ENCODE results near the gene ANKS6.

Gene ANKS6

GRCh38 chr9:98823666-98824334 is 27.4 kb upstream of the ANKS6 start:
- H3K27ac ChIP-seq (ENCODE audit: low read depth, low read length): no peak overlapping the region
- no peaks in the 10 kb centered on the region for H3K27me3 ChIP-seq (ENCODE audit: control insufficient read depth, low read length)
- no peaks in the 10 kb centered on the region for H3K36me3 ChIP-seq (ENCODE audit: control insufficient read depth, low read length)

GRCh38 chr9:98822661-98823060 is 26.3 kb upstream of the ANKS6 start:
- H3K36me3 ChIP-seq (ENCODE audit: control insufficient read depth, low read length): no peaks in the 10 kb centered on the region
- H3K4me2 ChIP-seq (ENCODE audit: low read length): no peak overlapping the region
- H4K20me1 ChIP-seq (ENCODE audit: control insufficient read depth, insufficient read depth, low read depth, low read length): no peaks in the 10 kb centered on the region
- no peaks in the 10 kb centered on the region for H3K4me1 ChIP-seq (ENCODE audit: control insufficient read depth, low read length)
- H3K27ac ChIP-seq (ENCODE audit: low read depth, low read length): no peak overlapping the region
- no peaks in the 10 kb centered on the region for H3K27me3 ChIP-seq (ENCODE audit: control insufficient read depth, low read length)
- no peaks in the 10 kb centered on the region for H3K9me2 ChIP-seq (replicated peaks; ENCODE audit: control insufficient read depth, low read length)
- TF ChIP-seq, protein P1, sequence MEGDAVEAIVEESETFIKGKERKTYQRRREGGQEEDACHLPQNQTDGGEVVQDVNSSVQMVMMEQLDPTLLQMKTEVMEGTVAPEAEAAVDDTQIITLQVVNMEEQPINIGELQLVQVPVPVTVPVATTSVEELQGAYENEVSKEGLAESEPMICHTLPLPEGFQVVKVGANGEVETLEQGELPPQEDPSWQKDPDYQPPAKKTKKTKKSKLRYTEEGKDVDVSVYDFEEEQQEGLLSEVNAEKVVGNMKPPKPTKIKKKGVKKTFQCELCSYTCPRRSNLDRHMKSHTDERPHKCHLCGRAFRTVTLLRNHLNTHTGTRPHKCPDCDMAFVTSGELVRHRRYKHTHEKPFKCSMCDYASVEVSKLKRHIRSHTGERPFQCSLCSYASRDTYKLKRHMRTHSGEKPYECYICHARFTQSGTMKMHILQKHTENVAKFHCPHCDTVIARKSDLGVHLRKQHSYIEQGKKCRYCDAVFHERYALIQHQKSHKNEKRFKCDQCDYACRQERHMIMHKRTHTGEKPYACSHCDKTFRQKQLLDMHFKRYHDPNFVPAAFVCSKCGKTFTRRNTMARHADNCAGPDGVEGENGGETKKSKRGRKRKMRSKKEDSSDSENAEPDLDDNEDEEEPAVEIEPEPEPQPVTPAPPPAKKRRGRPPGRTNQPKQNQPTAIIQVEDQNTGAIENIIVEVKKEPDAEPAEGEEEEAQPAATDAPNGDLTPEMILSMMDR (IDR thresholded peaks at IDR 0.05; ENCODE audit: low read depth, low read length, poor library complexity, severe bottlenecking): no peak
- TF ChIP-seq EZH2phosphoT487 (IDR thresholded peaks at IDR 0.05; ENCODE audit: borderline replicate concordance, low read length): no peak
- no peak overlapping the region for H3K4me3 ChIP-seq (ENCODE audit: low read length)
- H3K9me3 ChIP-seq (ENCODE audit: control insufficient read depth, insufficient read depth, low read length): no peaks in the 10 kb centered on the region
- H3K79me2 ChIP-seq (ENCODE audit: control insufficient read depth, low read length): no peaks in the 10 kb centered on the region
- no peaks in the 10 kb centered on the region for H3F3A ChIP-seq (ENCODE audit: control insufficient read depth, insufficient read depth)

More at GRCh38 chr9:98823666-98824334, 27.4 kb upstream of the ANKS6 start:
- Histone ChIP-seq H3K4me3 (ENCODE audit: low read length) (no peak overlapping the region), H3K9me3 (ENCODE audit: control insufficient read depth, insufficient read depth, low read length) (no peaks in the 10 kb centered on the region), H4K20me1 (ENCODE audit: control insufficient read depth, insufficient read depth, low read depth, low read length) (no peaks in the 10 kb centered on the region), H3K79me2 (ENCODE audit: control insufficient read depth, low read length) (no peaks in the 10 kb centered on the region), H3K4me2 (ENCODE audit: low read length) (no peak overlapping the region), H3K9me2 (replicated peaks; ENCODE audit: control insufficient read depth, low read length) (no peaks in the 10 kb centered on the region), H3F3A (ENCODE audit: control insufficient read depth, insufficient read depth) (no peaks in the 10 kb centered on the region), H3K4me1 (ENCODE audit: control insufficient read depth, low read length) (no peaks in the 10 kb centered on the region)
- TF ChIP-seq EZH2phosphoT487 (IDR thresholded peaks at IDR 0.05; ENCODE audit: borderline replicate concordance, low read length): no peak
- TF ChIP-seq, protein P1 (IDR thresholded peaks at IDR 0.05; ENCODE audit: low read depth, low read length, poor library complexity, severe bottlenecking): no peak

- no peaks in the 10 kb centered on the region for H3K9me2 ChIP-seq (replicated peaks; ENCODE audit: control insufficient read depth, low read length)
- H3K9me3 ChIP-seq (ENCODE audit: control insufficient read depth, insufficient read depth, low read length): no peaks in the 10 kb centered on the region
- H3K4me3 ChIP-seq (ENCODE audit: low read length): no peak overlapping the region
These were observed 25.5 kb upstream of the ANKS6 start for GRCh38 chr9:98821831-98822230.

More at GRCh38 chr9:98821831-98822230, 25.5 kb upstream of the ANKS6 start:
- TF ChIP-seq, protein P1 (IDR thresholded peaks at IDR 0.05; ENCODE audit: low read depth, low read length, poor library complexity, severe bottlenecking): no peak
- no peak for TF ChIP-seq EZH2phosphoT487 (IDR thresholded peaks at IDR 0.05; ENCODE audit: borderline replicate concordance, low read length)
- H3K27ac ChIP-seq (ENCODE audit: low read depth, low read length): no peak overlapping the region
- H3K27me3 ChIP-seq (ENCODE audit: control insufficient read depth, low read length): no peaks in the 10 kb centered on the region
- H3K79me2 ChIP-seq (ENCODE audit: control insufficient read depth, low read length): no peaks in the 10 kb centered on the region
- no peaks in the 10 kb centered on the region for H3K36me3 ChIP-seq (ENCODE audit: control insufficient read depth, low read length)
- no peaks in the 10 kb centered on the region for H3K4me1 ChIP-seq (ENCODE audit: control insufficient read depth, low read length)
- no peaks in the 10 kb centered on the region for H4K20me1 ChIP-seq (ENCODE audit: control insufficient read depth, insufficient read depth, low read depth, low read length)
- no peak overlapping the region for H3K4me2 ChIP-seq (ENCODE audit: low read length)
- H3F3A ChIP-seq (ENCODE audit: control insufficient read depth, insufficient read depth): no peaks in the 10 kb centered on the region
